DLD1 (cell line): ENCODE results near the gene ATP5MG.
"Not testable (repeated sequence)": the region's sequence is repeated elsewhere in the genome, so short reads cannot be mapped to it uniquely, and the experiment has no call there.

Source experiments
- in situ Hi-C: cut with HindIII; loops from 2 replicates; pipeline ENCODE4 v1.10.0; 2017; ENCODE audit warnings: low sequenced_read_pairs

Gene ATP5MG, protein sequence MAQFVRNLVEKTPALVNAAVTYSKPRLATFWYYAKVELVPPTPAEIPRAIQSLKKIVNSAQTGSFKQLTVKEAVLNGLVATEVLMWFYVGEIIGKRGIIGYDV

DNA sequence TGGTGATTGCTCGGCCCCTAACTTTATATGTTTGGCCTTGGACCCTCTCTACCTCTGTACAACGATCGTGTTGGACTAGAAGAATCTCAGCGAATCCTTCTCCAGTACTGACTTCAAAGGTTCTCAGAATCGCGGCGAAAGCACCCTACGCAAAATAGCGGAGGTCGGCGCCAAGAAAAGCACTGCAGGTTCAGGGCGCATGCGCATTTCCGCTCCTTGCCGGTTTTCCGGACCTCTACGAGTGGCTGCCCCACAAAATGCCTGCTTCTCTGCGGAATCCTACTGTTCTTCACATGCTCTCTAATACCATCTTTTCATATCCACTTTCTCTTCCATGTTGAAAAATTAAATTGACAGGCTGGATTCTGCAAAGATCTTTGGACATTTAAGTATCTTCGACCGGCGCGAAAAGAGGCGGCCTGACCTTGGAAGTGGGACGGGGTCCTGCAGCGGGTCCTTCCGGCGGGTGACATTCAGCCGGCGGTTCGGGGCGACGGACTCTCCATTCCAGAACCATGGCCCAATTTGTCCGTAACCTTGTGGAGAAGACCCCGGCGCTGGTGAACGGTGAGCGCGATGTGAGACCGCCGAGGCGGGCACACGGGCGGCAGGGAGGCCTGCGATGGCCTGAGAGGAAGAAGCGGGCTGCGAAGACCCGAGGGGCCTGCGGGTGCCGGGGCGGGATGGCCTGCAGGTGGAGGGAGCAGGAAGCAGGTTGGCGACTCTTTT, at the start of gene ATP5MG:
Gene ATP5MG, plus strand, starts transcription at position 456 of the 729 bp plus-strand sequence. Its CDS starts 60 bp downstream, at position 516.
- in situ Hi-C loops, result no loop called here

DNA sequence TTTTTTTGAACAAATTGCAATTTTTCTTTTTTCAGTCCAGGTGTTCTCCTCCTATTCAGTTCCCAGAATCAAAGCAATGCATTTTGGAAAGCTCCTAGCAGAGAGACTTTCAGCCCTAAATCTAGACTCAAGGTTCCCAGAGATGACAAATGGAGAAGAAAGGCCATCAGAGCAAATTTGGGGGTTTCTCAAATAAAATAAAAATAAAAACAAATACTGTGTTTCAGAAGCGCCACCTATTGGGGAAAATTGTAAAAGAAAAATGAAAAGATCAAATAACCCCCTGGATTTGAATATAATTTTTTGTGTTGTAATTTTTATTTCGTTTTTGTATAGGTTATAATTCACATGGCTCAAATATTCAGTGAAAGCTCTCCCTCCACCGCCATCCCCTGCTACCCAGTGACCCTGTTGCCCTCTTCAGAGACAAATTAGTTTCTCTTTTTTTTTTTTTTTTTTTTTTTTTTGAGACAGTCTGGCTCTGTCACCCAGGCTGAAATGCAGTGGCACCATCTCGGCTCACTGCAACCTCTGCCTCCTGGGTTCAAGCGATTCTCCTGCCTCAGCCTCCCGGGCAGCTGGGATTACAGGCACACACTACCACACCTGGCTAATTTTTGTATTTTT, 48.2 kb upstream of the ATP5MG start:
- in situ Hi-C loops, result no loop called here

DNA sequence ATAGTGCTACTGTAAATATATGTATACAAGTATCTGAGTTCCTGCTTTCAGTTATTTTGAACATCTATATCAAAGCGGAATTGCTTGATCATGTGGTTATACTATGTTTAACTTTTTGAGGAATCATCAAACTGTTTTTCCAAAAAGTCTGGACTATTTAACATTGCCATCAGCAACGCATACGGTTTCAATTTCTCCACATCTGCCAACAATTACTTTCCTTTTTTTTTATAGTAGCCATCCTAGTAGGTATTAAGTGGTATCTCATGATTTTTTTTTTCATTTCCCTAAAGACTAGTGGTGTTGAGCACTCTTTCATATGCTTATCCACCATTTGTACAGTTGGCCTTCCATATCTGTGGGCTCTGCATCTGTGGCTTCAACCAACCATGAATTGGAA, 43.3 kb upstream of the ATP5MG start:
- in situ Hi-C loops, result no loop called here

DNA sequence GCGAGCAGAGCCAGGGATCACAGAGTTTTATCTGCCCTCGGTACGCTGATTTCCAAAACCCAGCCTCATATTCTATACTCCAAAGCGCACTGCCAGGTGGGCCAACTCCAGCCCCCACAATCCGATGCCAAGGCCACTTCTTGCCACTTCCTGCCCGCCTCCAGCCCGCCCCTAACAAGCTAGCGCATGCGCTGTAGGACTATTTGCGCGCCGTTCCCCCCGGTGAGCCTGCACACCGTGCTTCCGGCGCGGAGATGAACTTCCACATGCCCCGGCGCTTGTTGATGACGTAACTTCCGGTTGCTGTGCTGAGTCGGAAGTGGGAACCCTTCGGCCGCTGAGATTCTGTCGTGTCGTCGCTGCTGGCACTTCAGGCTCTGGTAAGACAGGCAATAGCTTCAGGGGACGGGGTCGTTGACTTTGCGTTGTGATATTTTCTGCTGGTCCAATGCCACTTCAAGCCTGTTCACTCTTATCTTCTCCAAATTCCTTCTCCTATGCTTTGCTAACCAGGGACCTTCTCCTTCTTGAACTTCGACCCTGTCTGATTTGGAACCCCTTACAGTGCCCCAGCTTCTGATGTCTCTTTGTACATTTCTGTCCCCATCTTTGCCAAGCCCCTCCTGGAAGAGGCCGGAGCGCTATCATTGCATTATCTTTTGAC, 42.0 kb upstream of the ATP5MG start, which contains the start of gene UBE4A:
Gene UBE4A, plus strand, starts transcription at position 306 of the 664 bp plus-strand sequence. CDS start 5,481 bp downstream, outside the sequence.
- in situ Hi-C loops, result no loop called here

DNA sequence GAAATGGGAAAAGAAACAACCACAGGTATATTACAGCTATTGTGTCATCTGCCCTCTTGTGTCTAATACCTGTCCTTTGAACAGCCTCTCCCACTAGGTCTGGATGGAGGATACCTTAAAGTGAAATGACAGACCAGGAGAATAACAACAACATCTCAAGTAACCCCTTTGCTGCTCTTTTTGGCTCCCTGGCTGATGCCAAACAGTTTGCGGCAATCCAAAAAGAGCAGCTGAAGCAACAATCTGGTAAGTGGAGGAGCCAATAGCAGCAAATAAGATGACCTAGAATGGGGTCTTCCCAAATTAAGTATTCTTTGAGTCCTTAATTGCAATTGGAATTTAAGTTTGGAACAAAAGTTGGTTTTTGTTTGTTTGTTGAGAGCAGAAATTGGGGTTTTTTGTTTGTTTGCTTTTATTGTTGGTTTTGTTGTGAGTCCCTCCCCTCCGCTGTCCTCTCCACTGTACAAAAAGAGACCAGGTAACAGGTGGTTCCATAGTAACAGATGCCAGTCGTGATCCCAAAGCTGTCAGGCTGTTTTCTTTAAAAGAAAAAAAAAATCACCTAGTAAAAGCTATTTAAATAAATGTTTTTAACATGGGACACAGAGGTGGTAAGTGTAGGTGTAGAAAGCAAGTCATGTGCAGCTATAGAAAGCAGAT, 36.3 kb upstream of the ATP5MG start:
- in situ Hi-C loops, result no loop called here

DNA sequence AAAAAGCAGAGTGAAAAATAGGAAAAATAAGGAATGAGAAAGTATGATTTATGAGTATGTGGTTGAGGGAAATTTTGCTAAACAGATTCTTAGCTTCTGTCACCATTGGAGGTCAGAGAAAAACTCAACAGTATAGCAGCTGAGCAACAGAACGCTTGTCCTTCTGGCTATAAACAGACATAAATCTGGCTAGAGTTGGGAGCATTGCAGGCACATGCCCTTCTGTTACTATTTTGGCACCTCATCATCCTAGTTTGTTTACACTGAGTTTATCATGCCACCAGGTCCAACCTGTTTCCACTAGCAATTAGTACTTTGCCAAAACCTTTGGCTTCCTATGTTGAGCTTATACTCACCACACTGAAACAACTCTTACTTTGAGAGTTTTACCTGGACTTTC, 35.1 kb upstream of the ATP5MG start:
- in situ Hi-C loops, result no loop called here

DNA sequence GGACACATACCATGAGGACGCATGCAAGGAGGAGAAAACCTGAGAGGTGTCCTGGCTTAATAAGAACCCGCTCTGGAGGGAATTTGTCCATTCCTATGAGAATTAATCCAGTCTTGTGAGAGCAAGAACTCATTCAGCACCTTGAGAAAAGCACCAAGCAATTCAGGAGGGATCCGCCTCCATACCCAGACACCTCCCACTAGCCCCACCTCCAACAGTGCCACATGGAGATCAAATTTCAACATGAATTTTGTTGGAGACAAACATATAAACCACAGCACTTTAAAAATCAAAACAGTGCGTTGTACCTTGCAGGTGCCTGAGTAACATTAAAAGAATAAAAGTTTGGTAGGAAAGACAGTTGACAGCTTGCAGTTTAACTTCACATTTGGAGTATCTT, 30.6 kb upstream of the ATP5MG start:
- in situ Hi-C loops, result no loop called here

DNA sequence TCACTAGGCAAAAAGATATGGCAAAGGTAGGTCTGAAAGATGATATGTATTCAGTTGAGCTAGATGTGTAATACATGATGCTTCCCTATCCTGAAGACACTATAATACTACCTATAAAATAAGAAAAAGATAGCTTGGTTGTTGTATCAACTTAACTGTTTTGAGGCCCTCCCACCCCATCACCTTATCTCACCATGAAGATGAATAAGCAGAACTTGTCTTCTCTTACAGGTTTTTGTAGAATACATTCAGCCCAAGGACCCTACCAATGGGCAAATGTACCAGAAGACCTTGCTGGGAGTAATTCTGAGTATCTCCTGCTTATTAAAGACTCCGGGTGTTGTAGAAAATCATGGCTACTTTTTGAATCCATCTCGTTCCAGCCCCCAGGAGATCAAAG, 28.1 kb upstream of the ATP5MG start:
- in situ Hi-C loops, result no loop called here

DNA sequence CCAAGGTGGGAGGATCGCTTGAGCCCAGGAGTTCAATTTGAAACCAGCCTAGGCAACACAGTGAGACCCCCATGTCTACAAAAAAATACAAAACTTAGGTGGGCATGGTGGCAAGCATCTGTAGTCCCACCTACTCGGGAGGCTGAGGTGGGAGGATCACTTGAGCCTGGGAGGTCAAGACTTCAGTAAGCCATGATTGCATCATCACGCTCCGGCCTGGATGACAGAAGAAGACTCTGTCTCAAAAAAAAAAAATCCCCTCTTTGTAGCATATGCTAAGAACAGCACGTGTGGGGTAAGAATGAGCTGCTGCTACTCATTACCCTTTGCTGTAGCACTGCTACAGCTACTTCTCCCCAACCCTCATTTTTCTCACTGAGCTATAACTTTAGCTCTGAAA, 27.5 kb upstream of the ATP5MG start:
- in situ Hi-C loops, result no loop called here

DNA sequence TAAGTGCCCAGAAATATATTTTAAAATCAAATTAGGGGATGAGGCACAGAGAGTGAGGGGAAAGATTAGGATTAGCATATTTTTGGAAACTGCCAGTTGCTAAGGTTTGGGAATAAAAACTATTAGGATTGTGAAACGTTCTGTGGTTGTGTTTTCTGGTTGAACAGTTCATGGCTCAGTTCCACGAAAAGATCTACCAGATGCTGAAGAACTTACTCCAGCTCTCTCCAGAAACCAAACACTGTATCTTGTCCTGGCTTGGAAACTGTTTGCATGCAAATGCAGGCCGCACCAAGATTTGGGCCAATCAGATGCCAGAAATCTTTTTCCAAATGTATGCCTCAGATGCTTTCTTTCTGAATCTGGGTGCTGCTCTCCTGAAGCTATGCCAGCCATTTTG, 26.7 kb upstream of the ATP5MG start:
- in situ Hi-C loops, result no loop called here

DNA sequence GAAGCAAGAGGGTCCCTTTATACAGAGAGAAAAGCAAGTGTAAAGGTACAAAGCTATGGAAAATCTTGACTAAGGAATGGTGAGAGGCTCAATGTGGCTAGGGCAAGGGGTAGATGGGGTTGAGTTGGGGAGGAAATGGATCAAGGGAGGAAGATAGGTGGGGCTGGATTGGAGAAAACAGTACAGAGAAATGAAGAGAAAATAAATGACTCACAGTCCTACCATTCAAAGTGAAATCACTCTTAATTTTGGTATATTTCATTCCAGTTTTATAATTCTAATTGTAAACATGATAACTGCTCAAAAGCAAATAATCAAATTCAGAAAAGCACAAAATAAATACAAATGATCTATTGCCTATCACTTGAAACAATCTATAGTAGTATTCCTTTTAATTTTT, 25.4 kb upstream of the ATP5MG start:
- in situ Hi-C loops, result no loop called here

DNA sequence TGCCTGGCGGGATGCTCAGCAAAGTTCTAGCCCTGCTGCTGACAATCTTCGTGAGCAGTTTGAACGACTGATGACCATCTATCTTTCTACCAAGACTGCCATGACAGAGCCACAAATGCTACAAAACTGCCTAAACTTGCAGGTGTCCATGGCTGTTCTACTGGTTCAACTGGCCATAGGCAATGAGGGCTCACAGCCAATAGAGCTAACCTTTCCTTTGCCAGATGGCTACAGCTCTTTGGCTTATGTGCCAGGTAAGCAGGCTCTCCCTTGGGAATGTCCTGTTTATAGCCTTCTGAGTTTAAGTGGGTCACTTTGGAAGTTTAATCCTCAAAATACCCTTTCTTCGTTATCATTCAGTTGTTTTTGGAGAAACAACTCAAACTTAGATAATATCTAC, 21.9 kb upstream of the ATP5MG start:
- in situ Hi-C loops, result no loop called here

DNA sequence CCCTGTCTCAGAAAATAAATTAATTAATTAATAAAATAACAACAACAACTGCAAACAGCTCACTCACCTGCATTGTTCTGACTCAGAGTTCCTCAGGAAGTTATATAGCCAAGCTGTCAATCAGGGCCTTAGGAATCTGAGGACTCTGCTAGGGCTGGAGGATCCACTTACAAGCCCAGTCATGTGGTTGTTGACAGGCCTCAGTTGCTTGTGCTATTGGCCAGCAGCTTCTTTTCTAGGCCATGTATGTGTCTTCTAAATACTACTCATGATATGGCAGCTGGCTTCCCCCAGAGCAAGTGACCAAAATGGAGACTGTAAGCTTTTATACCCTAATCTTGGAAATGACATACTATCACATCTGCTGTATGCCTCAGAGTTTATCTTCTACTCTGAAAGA, 20.8 kb upstream of the ATP5MG start:
- in situ Hi-C loops, result no loop called here

DNA sequence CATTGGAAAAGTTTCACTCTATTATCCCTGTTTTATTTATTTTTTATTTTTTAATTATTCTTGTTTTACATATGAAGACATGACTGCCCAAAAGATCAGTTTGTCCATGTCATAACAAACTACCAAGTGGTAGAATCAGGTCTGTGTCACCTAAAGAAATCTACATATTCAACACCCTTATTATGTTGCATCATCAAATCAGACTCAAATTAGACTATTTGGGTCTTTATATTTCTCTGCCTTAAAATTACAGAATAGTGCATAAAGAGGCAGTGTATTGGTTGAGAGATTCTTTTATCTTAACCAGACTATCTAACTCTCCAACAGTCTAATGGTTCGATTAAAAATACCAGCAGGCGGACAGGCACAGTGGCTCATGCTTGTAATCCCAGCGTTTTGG, 18.5 kb upstream of the ATP5MG start:
- in situ Hi-C loops, result no loop called here

DNA sequence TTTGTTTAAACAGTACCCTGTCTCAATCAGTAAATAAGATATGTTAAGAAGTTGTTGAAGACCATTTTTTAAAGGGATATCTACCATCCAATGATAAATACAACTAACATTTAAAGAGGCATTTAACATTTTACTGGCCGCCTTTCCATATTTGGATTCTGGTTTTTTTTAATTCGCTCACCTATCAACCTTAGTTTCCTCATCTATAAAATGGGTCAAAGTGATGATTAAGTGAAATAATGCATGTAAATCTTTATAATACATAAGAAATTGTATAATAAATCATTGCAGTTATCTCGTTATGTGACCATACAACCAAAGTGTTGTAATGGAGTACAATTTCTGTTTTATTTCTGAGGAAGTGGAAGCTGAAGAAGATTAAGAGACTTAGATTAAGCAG, 17.7 kb upstream of the ATP5MG start:
- in situ Hi-C loops, result no loop called here

DNA sequence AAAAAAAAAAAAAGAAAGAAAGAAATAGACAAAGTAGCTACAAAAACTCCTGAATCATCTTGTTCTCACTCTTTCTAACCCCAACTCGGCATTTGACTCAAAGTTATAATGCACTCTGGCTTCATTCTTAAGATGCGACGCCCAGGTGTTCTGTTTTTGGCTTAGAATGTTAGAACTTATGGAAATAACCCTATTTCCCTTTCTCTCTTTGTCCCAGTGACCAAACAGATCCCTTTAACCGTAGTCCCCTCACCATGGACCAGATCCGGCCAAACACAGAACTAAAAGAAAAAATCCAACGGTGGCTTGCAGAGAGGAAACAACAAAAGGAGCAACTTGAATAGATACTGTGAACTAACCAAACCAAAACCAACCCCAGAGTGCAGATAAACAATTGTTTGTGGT, 5.3 kb upstream of the ATP5MG start:
- in situ Hi-C loops, result no loop called here

DNA sequence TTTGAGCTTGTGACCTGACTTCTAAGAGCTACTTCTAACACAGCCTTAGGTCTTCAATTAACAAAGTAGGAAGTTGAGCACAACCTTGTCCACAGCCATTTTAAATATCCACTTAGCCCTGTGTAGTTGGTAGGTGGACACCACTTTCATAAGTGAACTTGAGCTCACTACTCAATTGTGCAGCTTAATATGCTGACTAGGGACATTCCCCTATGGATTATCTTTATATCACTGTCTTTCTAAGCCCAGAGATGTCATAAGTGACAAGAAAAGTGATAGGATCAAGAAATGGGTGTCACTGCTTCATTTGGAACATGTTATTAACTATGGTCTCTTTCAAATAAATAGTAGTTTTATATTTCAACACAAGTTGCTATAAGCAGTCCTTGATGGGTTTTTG, 4.0 kb upstream of the ATP5MG start:
- in situ Hi-C loops, result no loop called here

DNA sequence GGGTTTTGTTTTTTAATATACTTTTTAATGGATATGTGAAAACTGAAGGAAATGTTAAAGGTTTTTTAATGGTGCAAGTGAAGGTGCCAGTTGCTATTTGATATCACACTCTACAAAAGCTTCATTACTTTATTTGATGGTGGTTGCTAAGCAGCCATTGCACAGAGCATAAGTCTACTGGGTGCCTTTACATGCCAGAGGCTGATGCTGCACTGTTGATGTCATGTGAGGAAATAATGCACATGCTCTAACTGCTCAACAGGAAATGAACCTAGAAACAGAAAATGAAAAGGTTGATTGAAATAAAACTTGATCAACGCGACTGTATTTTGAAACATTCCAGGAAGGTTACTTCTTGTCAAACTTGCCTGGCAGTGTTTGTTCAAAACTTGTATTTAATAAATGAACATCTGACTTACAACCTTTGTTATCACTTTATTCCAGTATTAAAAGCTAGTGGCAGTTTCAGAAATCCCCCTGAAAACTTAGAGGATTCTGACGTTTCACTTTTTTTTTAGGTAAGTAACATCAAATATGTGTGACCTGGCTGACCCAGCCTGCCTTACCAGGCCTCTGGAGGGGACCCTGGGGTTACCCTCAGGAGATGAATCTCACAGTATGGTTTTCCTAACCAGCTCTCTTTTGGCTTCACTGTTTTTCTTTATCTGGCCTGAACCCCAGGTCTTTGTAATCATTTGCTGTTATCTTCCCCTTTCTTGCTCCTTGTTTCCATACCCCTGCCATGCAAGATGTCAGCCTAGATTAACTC, 2.4 kb upstream of the ATP5MG start:
- in situ Hi-C loops, result no loop called here

DNA sequence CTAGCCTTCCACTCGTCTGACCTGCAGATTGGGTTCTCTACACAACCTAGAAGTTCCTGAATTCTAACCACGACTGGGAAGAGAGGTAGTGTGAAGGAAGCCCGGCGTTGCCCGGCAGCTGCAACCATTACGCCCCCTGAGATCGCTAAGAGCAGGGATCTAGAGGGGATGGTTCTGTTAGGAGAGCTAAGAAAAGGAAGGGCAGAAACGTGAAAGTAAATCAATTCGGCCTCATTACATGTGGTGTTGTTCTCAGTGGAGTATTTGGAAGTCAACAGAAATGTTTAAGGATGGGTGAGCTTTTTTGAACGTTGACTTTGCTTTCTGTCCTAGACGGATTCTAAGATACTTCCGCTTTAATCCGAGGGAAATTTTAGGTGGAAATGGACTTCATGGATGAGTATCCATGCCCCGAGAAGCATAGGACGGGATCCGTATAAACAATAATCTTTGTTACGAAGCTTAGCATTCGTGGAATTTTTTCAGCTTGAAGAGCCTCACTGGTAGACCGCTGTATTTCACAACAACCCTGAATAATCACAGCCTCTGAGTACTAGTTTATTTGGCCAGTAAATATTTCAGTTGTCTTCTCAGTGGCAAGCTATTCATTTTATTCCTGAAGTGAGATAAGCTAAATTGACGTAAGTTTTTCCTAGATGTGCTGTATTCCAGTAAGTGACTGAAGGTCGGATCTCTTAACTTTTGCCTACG, 629 bp downstream of the ATP5MG start:
- in situ Hi-C loops, result no loop called here

DNA sequence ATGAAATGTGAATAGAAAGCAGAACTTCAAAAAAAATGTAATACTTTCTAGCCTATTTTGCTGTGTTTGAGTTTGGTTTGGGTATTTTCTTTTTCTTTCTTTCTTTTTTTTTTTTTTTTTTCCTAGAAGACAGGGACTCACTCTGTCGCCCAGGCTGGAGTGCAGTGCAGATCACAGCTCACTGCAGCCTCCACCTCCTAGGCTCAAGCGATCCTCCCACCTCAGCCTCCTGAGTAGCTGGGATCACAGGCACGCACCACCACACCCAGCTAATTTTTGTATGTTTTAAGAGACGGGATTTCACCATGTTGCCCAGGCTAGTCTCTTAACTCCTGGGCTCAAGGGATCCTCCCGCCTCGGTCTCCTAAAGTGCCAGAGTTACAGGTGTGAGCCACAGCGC, 1.2 kb downstream of the ATP5MG start:
- in situ Hi-C loops, result not testable (repeated sequence)
